ENCODE results near the gene KIAA0825.

GRCh38 chr5:94431696-94432095, 186.7 kb downstream of the KIAA0825 start:
- no peak for TF ChIP-seq CTCF (IDR thresholded peaks at IDR 0.05)
- no peak for TF ChIP-seq POLR2A (IDR thresholded peaks at IDR 0.05)
